Activated CD8-positive, alpha-beta memory T cell treated with anti-CD3 and anti-CD28 coated beads for 4 hours (primary cell): ENCODE results near the gene CDH18.

Source experiments
- DNase-seq, 2 donors: peaks; one replicate each; pipeline ENCODE4 v3.0.0-alpha.2; 2020; ENCODE audit warnings: low read depth in 2 of 2

CDH18 gene

GRCh38 chr5:19605846-19606407 is 382.1 kb downstream of the CDH18 start:
- no peak for DNase-seq

DNA sequence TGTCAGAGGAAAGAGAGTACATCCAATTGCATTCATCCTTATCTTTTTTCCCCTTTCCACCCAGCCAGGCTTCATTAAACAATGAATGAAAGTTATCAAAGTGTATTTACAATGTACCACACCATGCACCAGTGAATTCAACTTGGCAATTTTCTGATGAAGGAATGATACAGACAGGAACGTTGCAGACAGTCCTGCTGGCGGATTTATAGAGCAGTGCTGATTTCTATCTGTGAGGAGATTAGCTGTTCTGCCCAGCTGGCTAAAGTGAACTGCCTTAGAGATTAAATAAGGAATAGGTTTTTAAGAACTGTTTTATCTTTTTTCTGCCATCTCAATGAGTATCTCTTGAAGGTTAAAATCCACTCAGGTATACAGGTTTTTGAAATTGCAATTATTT is 403.9 kb downstream of the CDH18 start:
- no peak for DNase-seq

DNA sequence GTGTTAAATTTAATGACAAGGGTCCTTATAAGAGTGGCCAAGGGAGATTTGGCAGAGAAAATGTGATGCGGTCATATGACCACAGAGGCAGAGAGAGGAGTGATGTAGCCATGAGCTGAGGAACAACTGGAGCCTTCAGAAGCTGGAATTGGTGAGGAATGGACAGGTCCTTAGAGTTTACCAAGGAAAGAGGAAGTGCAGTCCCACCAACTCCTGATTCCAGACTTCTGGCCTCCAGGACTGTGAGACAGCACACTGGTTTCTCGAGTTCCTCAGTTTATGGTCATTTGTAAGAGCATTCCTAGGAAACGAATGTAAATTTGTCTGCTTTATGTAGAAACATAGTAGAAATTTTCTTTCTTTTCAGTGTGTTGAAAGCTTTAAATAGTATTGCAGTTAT is 410.1 kb downstream of the CDH18 start:
- DNase-seq: no peak

DNA sequence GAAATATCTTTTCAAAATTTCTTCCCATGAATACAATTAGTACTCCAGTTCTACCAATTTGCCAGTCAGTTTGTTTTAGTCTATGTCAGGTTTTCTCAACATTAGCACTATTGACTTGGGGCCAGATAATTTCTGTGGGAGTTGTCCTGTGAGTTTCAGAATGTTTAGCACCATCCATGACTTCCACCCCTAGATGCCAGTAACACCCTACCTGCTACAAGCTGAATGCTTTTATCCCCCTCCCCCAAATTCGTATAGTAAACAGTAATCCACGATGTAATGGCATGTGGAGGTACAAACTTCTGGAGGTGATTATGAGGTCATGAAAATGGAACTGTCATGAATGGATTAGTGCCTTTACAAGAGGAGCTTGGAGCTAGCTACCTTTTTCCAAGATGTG is 420.0 kb downstream of the CDH18 start:
- DNase-seq: no peak

GRCh38 chr5:19565466-19565865 is 422.5 kb downstream of the CDH18 start:
- DNase-seq: no peak

GRCh38 chr5:19564036-19564435 is 424.0 kb downstream of the CDH18 start:
- DNase-seq: no peak

- DNase-seq: no peak
Measured at GRCh38 chr5:19555876-19556275, 432.1 kb downstream of the CDH18 start.

- no peak for DNase-seq
Measured at GRCh38 chr5:19555436-19555835, 432.6 kb downstream of the CDH18 start.

GRCh38 chr5:19554524-19554923 is 433.5 kb downstream of the CDH18 start:
- DNase-seq: no peak

DNA sequence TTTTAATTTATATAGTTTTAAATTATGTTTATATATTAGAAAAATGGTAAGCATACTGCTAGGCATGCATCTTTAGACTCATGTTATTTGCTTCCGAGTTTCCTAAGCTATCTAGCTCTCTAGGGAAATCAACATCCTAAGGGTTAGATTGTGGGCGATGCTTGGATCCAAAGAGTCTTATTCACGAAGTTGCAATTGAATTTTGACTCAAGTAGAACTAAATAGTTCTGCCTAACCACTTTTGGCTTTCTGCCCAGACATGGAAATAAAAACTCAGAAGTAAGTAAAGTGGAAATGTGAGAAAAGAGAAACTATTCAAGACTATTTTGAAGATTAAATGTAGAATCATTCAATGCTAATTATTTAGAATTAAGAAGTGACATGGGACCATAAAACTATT is 440.4 kb downstream of the CDH18 start:
- DNase-seq: no peak

GRCh38 chr5:19546521-19546920 is 441.5 kb downstream of the CDH18 start:
- DNase-seq: no peak

- no peak for DNase-seq
Measured at GRCh38 chr5:19538607-19539006, 449.4 kb downstream of the CDH18 start.

- no peak for DNase-seq
Measured at GRCh38 chr5:19536387-19536786, 451.6 kb downstream of the CDH18 start.

DNA sequence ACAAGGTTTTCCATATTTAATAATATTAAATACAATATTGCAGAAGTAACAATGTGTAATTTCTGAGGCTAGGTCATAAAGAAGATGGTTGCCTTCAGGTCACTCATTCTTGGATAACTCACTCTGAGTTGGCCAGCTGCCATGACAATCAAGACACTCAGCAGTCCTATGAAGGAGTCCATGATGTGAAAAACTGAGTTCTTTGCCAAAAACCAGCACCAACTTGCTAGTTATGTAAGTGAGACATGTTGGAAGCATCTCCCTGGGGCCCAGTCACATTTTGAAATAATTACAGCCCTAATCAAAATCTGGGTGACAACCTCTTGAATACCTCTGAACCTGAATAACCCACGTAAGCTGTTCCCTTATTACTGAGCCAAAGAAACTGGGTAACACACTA is 453.2 kb downstream of the CDH18 start:
- DNase-seq: no peak

- DNase-seq: no peak
Measured at GRCh38 chr5:19532936-19533335, 455.1 kb downstream of the CDH18 start.

DNA sequence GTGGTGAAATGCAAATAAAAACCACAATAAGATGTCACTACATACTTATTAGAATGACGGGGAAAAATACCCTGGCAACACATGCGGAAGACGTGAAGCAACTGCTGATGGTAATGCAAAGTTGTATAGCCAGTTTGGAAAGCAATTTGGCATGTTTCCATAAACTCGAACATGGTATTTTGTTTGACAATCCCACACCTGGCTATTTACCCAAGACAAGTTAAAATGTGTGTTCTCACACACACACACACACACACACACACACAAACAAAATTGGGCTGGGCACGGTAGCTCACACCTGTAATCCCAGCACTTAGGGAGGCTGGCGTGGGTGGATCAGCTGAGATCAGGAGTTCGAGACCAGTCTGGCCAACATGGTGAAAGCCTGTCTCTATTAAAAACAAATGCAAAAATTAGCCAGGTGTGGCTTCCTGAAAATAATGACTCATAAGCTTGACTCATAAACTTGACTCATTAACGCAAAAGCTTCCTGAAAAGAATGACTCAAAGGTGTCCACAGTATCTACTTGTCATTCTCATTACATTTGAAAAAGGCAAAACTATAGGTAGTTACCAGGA is 456.5 kb downstream of the CDH18 start:
- DNase-seq: no peak

- no peak for DNase-seq
Measured at GRCh38 chr5:19519448-19519847, 468.6 kb downstream of the CDH18 start.

GRCh38 chr5:19498852-19499251 is 489.1 kb downstream of the CDH18 start:
- no peak for DNase-seq

DNA sequence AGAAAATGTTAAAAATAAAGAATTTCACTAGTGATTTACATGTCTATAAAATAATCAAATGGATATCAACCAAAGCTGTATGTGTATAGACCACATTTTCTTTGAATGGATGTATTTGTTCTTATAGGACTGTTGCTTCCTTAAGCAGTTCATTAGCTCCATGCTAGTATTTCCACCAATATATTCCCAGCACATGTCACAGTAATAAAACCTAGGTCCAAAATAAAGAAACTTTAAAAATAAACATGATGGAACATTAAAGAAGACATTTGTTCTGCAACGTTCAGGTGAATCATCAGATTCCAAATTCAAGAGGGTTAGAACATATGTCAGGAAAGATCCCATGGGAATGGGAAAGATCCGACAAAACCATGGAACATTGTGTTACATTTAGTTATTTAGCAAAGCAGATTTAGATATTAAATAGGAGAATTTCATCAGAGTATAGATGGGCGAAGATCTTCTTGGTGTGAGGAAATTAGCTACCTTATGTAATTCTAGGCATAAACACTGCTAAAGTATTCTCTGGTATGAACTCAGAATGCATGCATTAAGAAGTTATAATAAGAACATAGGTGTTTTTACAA is 490.7 kb downstream of the CDH18 start:
- no peak for DNase-seq

GRCh38 chr5:19496056-19496455 is 491.9 kb downstream of the CDH18 start:
- DNase-seq: no peak

- no peak for DNase-seq
Measured at GRCh38 chr5:19492861-19493260, 495.1 kb downstream of the CDH18 start.

DNA sequence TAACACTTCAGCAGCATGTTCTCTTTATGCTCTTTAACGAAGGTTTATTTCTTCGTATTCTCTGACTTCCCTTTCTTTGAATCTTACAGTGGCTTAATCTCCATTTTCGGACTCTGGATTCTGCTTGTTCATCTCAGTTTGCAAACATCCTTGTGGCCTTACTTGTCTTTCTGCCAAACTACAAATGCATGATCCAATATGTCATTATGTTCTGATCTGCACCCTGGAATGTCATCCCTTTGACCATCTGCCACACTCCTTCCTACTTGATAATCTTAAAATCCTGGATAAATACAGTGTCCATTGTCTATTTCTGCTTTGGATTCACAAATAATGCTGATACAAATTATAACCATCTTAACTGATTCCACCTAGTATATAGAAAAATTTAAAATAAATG is 499.2 kb downstream of the CDH18 start:
- no peak for DNase-seq

DNA sequence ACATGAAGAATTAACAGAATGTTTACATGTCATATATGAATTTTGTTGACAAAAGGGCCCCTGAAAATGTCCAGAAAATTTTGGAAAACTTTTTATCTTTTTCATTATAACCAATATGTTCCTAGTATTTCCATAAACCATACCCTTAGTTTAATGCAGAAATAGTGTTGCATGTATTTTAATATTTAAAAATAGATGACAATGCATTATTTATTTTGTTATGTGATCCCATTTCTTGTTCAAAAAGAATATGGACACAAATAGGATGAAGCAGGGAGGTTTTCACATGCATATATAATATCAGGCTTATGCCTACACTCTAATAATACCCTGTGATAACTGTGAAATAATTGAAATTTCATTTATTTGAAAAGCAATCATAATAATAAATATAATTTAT is 500.5 kb downstream of the CDH18 start:
- DNase-seq: no peak

GRCh38 chr5:19479562-19479961 is 508.4 kb downstream of the CDH18 start:
- no peak for DNase-seq
